H9 (cell line): ENCODE results near the gene METTL22. TPM values are rescaled to one million over a fixed set of nuclear protein-coding genes. Genes with fewer than 3 reads are reported as not detected.

ENCODE experiments used
- DNase-seq: peaks from one replicate; pipeline ENCODE4 v3.0.0-alpha.2; 2017
- H2AFZ ChIP-seq: one replicate; pipeline ENCODE4 v1.6.1; 2013; ENCODE audit warnings: mild to moderate bottlenecking, low read length, control low read depth, moderate library complexity
- H2AK5ac ChIP-seq: 2 replicates; pipeline ENCODE4 v1.6.1; 2013; ENCODE audit warnings: low read length, control low read depth, mixed read lengths; ENCODE audit not compliant: insufficient read length
- H2BK120ac ChIP-seq: one replicate; pipeline ENCODE4 v1.6.1; 2013; ENCODE audit warnings: low read depth, mild to moderate bottlenecking, low read length, control low read depth, inconsistent platforms; ENCODE audit not compliant: poor library complexity, severe bottlenecking
- H2BK12ac ChIP-seq: 2 replicates; pipeline ENCODE4 v1.6.1; 2013; ENCODE audit warnings: low read length, control low read depth, mixed read lengths, low read depth; ENCODE audit not compliant: insufficient read length
- H2BK15ac ChIP-seq: 2 replicates; pipeline ENCODE4 v1.6.1; 2013; ENCODE audit warnings: low read depth, low read length, control low read depth
- H2BK20ac ChIP-seq: one replicate; pipeline ENCODE4 v1.6.1; 2013; ENCODE audit warnings: low read depth, mild to moderate bottlenecking, low read length, control low read depth, inconsistent platforms; ENCODE audit not compliant: poor library complexity, severe bottlenecking
- H2BK5ac ChIP-seq: 2 replicates; pipeline ENCODE4 v1.6.1; 2013; ENCODE audit warnings: low read length, control low read depth, mixed read lengths; ENCODE audit not compliant: insufficient read length
- H3K14ac ChIP-seq: 2 replicates; pipeline ENCODE4 v1.6.1; 2013; ENCODE audit warnings: low read length, control low read depth; ENCODE audit not compliant: insufficient read depth
- H3K18ac ChIP-seq: 2 replicates; pipeline ENCODE4 v1.6.1; 2013; ENCODE audit warnings: low read depth, mild to moderate bottlenecking, mixed read lengths, low read length, control low read depth; ENCODE audit not compliant: insufficient read length
- H3K23ac ChIP-seq: 2 replicates; pipeline ENCODE4 v1.6.1; 2013; ENCODE audit warnings: low read length, control low read depth, mixed read lengths, low read depth; ENCODE audit not compliant: insufficient read length
- H3K23me2 ChIP-seq: 2 replicates; pipeline ENCODE4 v1.6.1; 2013; ENCODE audit warnings: low read depth, mild to moderate bottlenecking, mixed read lengths, low read length, control low read depth; ENCODE audit not compliant: insufficient read length, poor library complexity, severe bottlenecking
- H3K27ac ChIP-seq: 2 replicates; pipeline ENCODE4 v1.5.1; 2013; ENCODE audit warnings: low read length, control low read depth, mixed read lengths, low read depth; ENCODE audit not compliant: insufficient read length
- H3K27me3 ChIP-seq: 2 replicates; pipeline ENCODE4 v1.6.1; 2013; ENCODE audit warnings: low read length, control low read depth, inconsistent platforms; ENCODE audit not compliant: insufficient read depth
- H3K4ac ChIP-seq: 2 replicates; pipeline ENCODE4 v1.6.1; 2013; ENCODE audit warnings: low read depth, mild to moderate bottlenecking, control low read depth, inconsistent platforms, low read length, moderate library complexity
- H3K4me1 ChIP-seq: 2 replicates; pipeline ENCODE4 v1.6.1; 2013; ENCODE audit warnings: low read length, control low read depth, inconsistent platforms; ENCODE audit not compliant: insufficient read depth
- H3K4me2 ChIP-seq: 2 replicates; pipeline ENCODE4 v1.6.1; 2013; ENCODE audit warnings: low read length, control low read depth, mixed read lengths; ENCODE audit not compliant: insufficient read length, insufficient read depth
- H3K56ac ChIP-seq: 2 replicates; pipeline ENCODE4 v1.6.1; 2013; ENCODE audit warnings: low read depth, mild to moderate bottlenecking, mixed read lengths, low read length, control low read depth; ENCODE audit not compliant: insufficient read length
- H3K79me1 ChIP-seq: 2 replicates; pipeline ENCODE4 v1.6.1; 2013; ENCODE audit warnings: low read depth, mild to moderate bottlenecking, moderate library complexity, low read length, control low read depth, inconsistent platforms; ENCODE audit not compliant: insufficient read depth, poor library complexity, severe bottlenecking
- H3K79me2 ChIP-seq: 2 replicates; pipeline ENCODE4 v1.6.1; 2013; ENCODE audit warnings: low read length, control low read depth, inconsistent platforms; ENCODE audit not compliant: insufficient read depth
- H3K9ac ChIP-seq: 2 replicates; pipeline ENCODE4 v1.6.1; 2013; ENCODE audit warnings: low read length, control low read depth, mixed read lengths; ENCODE audit not compliant: insufficient read length; ENCODE audit errors: extremely low read depth
- H3K9me3 ChIP-seq: one replicate; pipeline ENCODE4 v1.6.1; 2013; ENCODE audit warnings: low read depth, low read length, inconsistent platforms; ENCODE audit not compliant: control insufficient read depth
- H3T11ph ChIP-seq: one replicate; pipeline ENCODE4 v1.6.1; 2013; ENCODE audit warnings: mild to moderate bottlenecking, low read length, control low read depth, inconsistent platforms
- H4K20me1 ChIP-seq: one replicate; pipeline ENCODE4 v1.6.1; 2013; ENCODE audit not compliant: control insufficient read depth, insufficient read length, insufficient read depth
- H4K5ac ChIP-seq: 2 replicates; pipeline ENCODE4 v1.6.1; 2013; ENCODE audit warnings: low read depth, mild to moderate bottlenecking, mixed read lengths, low read length, control low read depth; ENCODE audit not compliant: insufficient read length
- H4K8ac ChIP-seq: replicated peaks from 2 replicates; pipeline ENCODE4 v1.6.1; 2013; ENCODE audit warnings: low read length, control low read depth, mixed read lengths, low read depth; ENCODE audit not compliant: insufficient read length
- H4K91ac ChIP-seq: 2 replicates; pipeline ENCODE4 v1.6.1; 2013; ENCODE audit warnings: low read depth, mild to moderate bottlenecking, moderate library complexity, mixed read lengths, low read length, control low read depth; ENCODE audit not compliant: insufficient read length
- H3K27ac Mint-ChIP-seq, 3 experiments: 2 replicates in 2 of 3; 3 replicates in 1 of 3; pipeline ENCODE4 v1.8.0; 2020 to 2021; ENCODE audit warnings: mixed read lengths in 3 of 3, mild to moderate bottlenecking in 1 of 3, moderate library complexity in 1 of 3
- H3K27me3 Mint-ChIP-seq: 2 replicates; pipeline ENCODE4 v1.8.0; 2021; ENCODE audit warnings: low read depth, mild to moderate bottlenecking, moderate library complexity, mixed read lengths
- H3K36me3 Mint-ChIP-seq, 3 experiments: 2 replicates in 2 of 3; 3 replicates in 1 of 3; pipeline ENCODE4 v1.8.0; 2020 to 2021; ENCODE audit warnings: low read depth in 3 of 3, mixed read lengths in 3 of 3; ENCODE audit not compliant: insufficient read depth in 1 of 3
- H3K4me1 Mint-ChIP-seq, 2 experiments: 2 replicates each; pipeline ENCODE4 v1.8.0; 2020; ENCODE audit warnings: mixed read lengths in 2 of 2
- H3K4me3 Mint-ChIP-seq, 2 experiments: 2 replicates in 1 of 2; 3 replicates in 1 of 2; pipeline ENCODE4 v1.8.0; 2020 to 2021; ENCODE audit warnings: mild to moderate bottlenecking in 2 of 2, mixed read lengths in 2 of 2, moderate library complexity in 1 of 2
- H3K9me3 Mint-ChIP-seq, 2 experiments: 2 replicates in 1 of 2; 3 replicates in 1 of 2; pipeline ENCODE4 v1.8.0; 2020; ENCODE audit warnings: mild to moderate bottlenecking in 2 of 2, mixed read lengths in 2 of 2, moderate library complexity in 1 of 2
- CTCF ChIP-seq: fragments of 200-600 bp; sonication (generic); conservative IDR thresholded peaks from 3 replicates; pipeline ENCODE4 v1.8.0; 2021; ENCODE audit warnings: antibody characterized with exemption, mild to moderate bottlenecking
- WGBS: extraction: QIAGEN DNeasy Blood & Tissue Kit; methylation state at CpG from one replicate; pipeline ENCODE4 v1.1.7; 2013; ENCODE audit warnings: missing lambda C conversion rate, low lambda C conversion rate, mixed read lengths; ENCODE audit not compliant: insufficient read length; ENCODE audit errors: extremely low coverage; 5-methylcytosine and 5-hydroxymethylcytosine counted together
- total RNA-seq: library from RNA; stranded (reverse); gene quantifications from 2 replicates; pipeline ENCODE4 v1.2.1, GENCODE V29; 2021

The METTL22 gene
- total RNA-seq, 1 experiment from 2014 or later = 51.9 TPM

- Histone ChIP-seq H2BK20ac (no peak overlapping the region), H2BK12ac (no peak overlapping the region), H3K79me2 (no peaks in the 10 kb centered on the region), H3K79me1 (no peaks in the 10 kb centered on the region), H3K4me2 (peak overlapping the region; percentile 84), H3K4ac (no peak overlapping the region), H3K9ac (no peak overlapping the region), H3K9me3 (no peaks in the 10 kb centered on the region), H2BK5ac (no peak overlapping the region), H3K23me2 (peaks cover 16% of the 10 kb centered on the region), H3T11ph (no peak overlapping the region), H4K20me1 (no peaks in the 10 kb centered on the region), H3K56ac (no peak overlapping the region), H3K27me3 (peaks cover 23% of the 10 kb centered on the region; the same call in 1 of the 2 replicates), H3K14ac (no peak overlapping the region), H2AFZ (no peak overlapping the region), H3K18ac (no peak overlapping the region), H4K8ac (no peak overlapping the region), H3K27ac (no peak overlapping the region), H2BK15ac (no peak overlapping the region), H4K5ac (no peak overlapping the region), H3K4me1 (no peaks in the 10 kb centered on the region), H3K23ac (no peak overlapping the region), H2AK5ac (no peak overlapping the region), H4K91ac (no peak overlapping the region), H2BK120ac (no peak overlapping the region)
- Mint-ChIP-seq H3K36me3 (no peaks in the 10 kb centered on the region; a peak in 1 of 7 replicates), H3K27me3 (peaks cover 20% of the 10 kb centered on the region), H3K4me1 (peaks cover 16 to 17% of the 10 kb centered on the region in 2 experiments), H3K27ac (no peak overlapping the region; a peak in 1 of 7 replicates), H3K4me3 (no peak overlapping the region; a peak in 4 of 5 replicates), H3K9me3 (no peaks in the 10 kb centered on the region)
- peak; percentile 59 for DNase-seq
- no peak for TF ChIP-seq CTCF
- no CpG with 5 or more reads among the region's 9 CpGs for WGBS
Measured at GRCh38 chr16:8588682-8589056, 32.8 kb upstream of the METTL22 start.
